Glutamatergic neuron (in vitro differentiated cells): ENCODE measurements around the gene FBXL7. TPM values are rescaled to one million over a fixed set of nuclear protein-coding genes. Genes with fewer than 3 reads are reported as not detected.

Experiments
- DNase-seq: peaks from one replicate; pipeline ENCODE4 v3.0.0; 2022
- H3K27ac Mint-ChIP-seq: one replicate; pipeline ENCODE4 v1.8.0; 2020; ENCODE audit warnings: mild to moderate bottlenecking, mixed read lengths, inconsistent platforms; ENCODE audit not compliant: unreplicated experiment
- H3K27me3 Mint-ChIP-seq: one replicate; pipeline ENCODE4 v1.8.0; 2020; ENCODE audit warnings: mild to moderate bottlenecking, moderate library complexity, mixed read lengths, inconsistent platforms; ENCODE audit not compliant: unreplicated experiment
- H3K36me3 Mint-ChIP-seq: one replicate; pipeline ENCODE4 v1.8.0; 2020; ENCODE audit warnings: mild to moderate bottlenecking, mixed read lengths, inconsistent platforms; ENCODE audit not compliant: unreplicated experiment
- H3K4me1 Mint-ChIP-seq: one replicate; pipeline ENCODE4 v1.8.0; 2020; ENCODE audit warnings: mild to moderate bottlenecking, low read depth, mixed read lengths, inconsistent platforms; ENCODE audit not compliant: unreplicated experiment
- H3K4me3 Mint-ChIP-seq: one replicate; pipeline ENCODE4 v1.8.0; 2020; ENCODE audit warnings: mild to moderate bottlenecking, mixed read lengths, inconsistent platforms; ENCODE audit not compliant: unreplicated experiment
- H3K9me3 Mint-ChIP-seq: one replicate; pipeline ENCODE4 v1.8.0; 2020; ENCODE audit warnings: mild to moderate bottlenecking, moderate library complexity, mixed read lengths, inconsistent platforms; ENCODE audit not compliant: unreplicated experiment
- total RNA-seq: library from RNA; stranded (reverse); fragmentation: NEBNext Ultra II Directional; extraction: Animal tissue kit (Norgen Biotek cat#: 25700); gene quantifications from one replicate; pipeline ENCODE4 v1.2.1, GENCODE V29; 2021; ENCODE audit not compliant: unreplicated experiment
- TF ChIP-seq, protein P1 (sequence below): fragments of 200-600 bp; sonication (generic); IDR thresholded peaks from one replicate; pipeline ENCODE4 v1.5.0; 2021; ENCODE audit not compliant: partially characterized antibody, unreplicated experiment

FBXL7 gene
- total RNA-seq, 1 donor from 2014 or later: 25.3 TPM

DNA sequence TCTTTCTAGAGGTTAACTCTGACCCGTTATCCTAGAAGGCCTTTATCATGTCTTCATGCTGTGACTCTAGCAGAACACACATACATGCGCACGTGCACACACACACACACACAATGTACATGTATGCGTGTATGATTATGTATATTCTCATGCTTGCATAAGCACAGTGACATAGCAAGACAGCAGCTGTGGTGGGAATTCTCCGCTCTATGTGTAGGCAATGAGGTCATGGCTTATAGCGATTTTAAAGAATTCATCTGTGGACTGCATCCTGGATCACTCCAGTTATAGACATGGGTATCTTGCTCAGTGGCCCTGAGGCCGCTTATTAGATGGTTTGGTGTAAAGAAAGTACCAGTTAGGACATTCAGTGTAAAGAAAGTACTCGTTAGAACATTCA is 106.2 kb downstream of the FBXL7 start:
- no peaks in the 10 kb centered on the region for H3K36me3 Mint-ChIP-seq
- TF ChIP-seq, protein P1, sequence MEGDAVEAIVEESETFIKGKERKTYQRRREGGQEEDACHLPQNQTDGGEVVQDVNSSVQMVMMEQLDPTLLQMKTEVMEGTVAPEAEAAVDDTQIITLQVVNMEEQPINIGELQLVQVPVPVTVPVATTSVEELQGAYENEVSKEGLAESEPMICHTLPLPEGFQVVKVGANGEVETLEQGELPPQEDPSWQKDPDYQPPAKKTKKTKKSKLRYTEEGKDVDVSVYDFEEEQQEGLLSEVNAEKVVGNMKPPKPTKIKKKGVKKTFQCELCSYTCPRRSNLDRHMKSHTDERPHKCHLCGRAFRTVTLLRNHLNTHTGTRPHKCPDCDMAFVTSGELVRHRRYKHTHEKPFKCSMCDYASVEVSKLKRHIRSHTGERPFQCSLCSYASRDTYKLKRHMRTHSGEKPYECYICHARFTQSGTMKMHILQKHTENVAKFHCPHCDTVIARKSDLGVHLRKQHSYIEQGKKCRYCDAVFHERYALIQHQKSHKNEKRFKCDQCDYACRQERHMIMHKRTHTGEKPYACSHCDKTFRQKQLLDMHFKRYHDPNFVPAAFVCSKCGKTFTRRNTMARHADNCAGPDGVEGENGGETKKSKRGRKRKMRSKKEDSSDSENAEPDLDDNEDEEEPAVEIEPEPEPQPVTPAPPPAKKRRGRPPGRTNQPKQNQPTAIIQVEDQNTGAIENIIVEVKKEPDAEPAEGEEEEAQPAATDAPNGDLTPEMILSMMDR: no peak
- DNase-seq: no peak
- H3K27ac Mint-ChIP-seq: peak overlapping the region; percentile 86
- H3K27me3 Mint-ChIP-seq: peaks cover 12% of the 10 kb centered on the region
- peaks cover 10% of the 10 kb centered on the region for H3K9me3 Mint-ChIP-seq
- no peak overlapping the region for H3K4me3 Mint-ChIP-seq
- peaks cover 37% of the 10 kb centered on the region for H3K4me1 Mint-ChIP-seq

DNA sequence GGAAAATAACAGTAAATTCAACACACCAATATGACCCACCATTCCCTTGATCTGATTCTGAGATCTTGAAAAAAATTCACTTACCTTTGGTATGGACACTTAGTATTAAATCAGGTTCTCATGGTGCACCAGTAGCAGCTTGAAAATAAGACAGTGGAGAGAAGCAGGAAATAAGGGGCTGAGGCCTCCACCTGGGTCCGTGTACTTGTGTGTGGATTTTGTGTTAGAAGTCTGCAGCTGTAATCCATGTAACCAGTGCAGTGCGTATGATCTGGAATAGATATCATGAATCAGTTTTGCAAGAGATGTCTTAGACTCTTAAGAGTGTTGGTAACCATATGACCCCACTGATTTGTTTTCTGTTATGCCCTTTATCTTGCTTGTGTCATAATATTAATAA is 107.1 kb downstream of the FBXL7 start:
- TF ChIP-seq, protein P1: no peak
- no peak for DNase-seq
- Mint-ChIP-seq H3K36me3 (no peaks in the 10 kb centered on the region), H3K4me3 (no peak overlapping the region), H3K4me1 (peaks cover 29% of the 10 kb centered on the region), H3K9me3 (peaks cover 4% of the 10 kb centered on the region), H3K27me3 (peaks cover 6% of the 10 kb centered on the region), H3K27ac (peak overlapping the region; percentile 14)

DNA sequence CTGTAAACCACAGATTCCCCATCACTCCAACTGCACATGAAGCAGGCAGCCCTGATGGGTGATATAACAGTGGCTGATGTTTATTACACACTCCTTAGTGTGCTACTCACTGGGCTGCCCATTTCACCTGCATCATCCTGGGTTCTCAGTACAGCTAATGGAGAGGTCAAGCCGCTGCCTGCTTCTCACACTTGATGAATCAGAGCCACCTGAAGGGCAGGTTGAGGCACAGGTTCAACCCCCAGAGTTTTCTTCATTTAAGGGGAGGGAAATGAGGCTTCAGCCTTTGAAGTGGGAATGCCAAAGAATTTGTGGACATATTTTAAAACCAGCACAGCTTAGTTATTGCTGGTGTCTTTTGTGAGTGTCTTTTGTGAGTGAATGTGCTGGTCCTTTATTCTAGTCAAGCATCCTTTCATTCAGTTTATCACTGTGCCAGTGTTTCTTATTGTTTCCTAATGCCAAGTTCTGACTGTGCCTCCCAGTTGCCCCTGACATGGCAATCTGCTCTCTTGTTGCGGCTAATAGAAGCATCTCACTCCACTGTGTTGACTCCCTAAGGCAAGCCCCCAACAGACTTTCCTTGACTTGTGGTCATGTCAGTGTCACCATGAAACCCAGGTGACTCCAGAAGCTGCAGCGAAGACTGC is 109.2 kb downstream of the FBXL7 start:
- H3K4me1 Mint-ChIP-seq: peaks cover 26% of the 10 kb centered on the region
- no peak overlapping the region for H3K27ac Mint-ChIP-seq
- no peaks in the 10 kb centered on the region for H3K36me3 Mint-ChIP-seq
- TF ChIP-seq, protein P1: no peak
- no peak overlapping the region for H3K4me3 Mint-ChIP-seq
- peaks cover 7% of the 10 kb centered on the region for H3K27me3 Mint-ChIP-seq
- peaks cover 2% of the 10 kb centered on the region for H3K9me3 Mint-ChIP-seq
- no peak for DNase-seq

DNA sequence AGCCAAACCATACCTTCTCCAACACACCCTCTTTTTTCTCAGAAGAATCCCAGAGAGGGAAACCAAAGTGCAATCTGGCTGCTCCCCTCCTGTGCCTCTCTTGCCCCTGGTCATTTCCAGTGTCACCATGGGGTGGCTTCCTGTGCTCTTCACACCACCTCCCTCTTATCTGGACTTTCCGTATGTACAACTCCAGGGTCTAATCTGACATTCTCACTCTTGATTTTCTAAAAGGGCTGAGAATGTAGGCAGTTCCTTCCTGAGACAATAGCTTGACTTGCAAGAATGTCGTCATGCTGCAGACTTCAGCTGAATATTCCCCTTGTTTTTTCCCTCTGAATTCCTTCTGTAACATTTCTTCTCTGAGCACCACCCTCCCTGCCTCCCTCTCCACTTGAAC is 110.2 kb downstream of the FBXL7 start:
- Mint-ChIP-seq H3K9me3 (no peaks in the 10 kb centered on the region), H3K36me3 (no peaks in the 10 kb centered on the region), H3K4me1 (peaks cover 18% of the 10 kb centered on the region), H3K27me3 (peaks cover 3% of the 10 kb centered on the region), H3K27ac (peak overlapping the region; percentile 44), H3K4me3 (no peak overlapping the region)
- no peak for DNase-seq
- TF ChIP-seq, protein P1: no peak

DNA sequence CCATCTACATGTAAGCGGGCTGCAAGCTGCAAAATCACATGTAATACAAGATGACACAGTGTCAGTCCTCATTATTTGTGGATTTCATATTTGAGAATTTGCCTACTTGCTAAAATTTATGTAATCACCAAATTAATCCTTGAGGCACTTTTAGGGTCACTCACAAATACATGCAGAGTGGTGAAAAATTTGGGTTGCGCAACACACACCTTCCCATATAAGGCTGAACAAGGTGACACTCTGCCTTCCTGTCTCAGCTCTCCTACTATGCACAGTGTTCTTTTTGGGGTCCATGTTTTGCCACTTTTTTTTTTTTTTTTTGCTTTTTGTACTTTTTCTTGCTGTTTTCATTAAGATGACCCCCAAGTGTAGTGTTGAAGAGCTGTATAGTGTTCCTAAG is 111.0 kb downstream of the FBXL7 start:
- Mint-ChIP-seq H3K27me3 (peaks cover 3% of the 10 kb centered on the region), H3K4me1 (peaks cover 20% of the 10 kb centered on the region), H3K4me3 (no peak overlapping the region), H3K36me3 (no peaks in the 10 kb centered on the region), H3K27ac (no peak overlapping the region), H3K9me3 (no peaks in the 10 kb centered on the region)
- DNase-seq: no peak
- TF ChIP-seq, protein P1: no peak
